HG02938 (cell line): ENCODE results near the gene HDAC1.
A peak's percentile ranks its signal among the peaks of the same experiment; 100 is the strongest.
"Not testable (repeated sequence)": the region's sequence is repeated elsewhere in the genome, so short reads cannot be mapped to it uniquely, and the experiment has no call there.

Source experiments
- ATAC-seq: cut with Tn5 transposase; IDR thresholded peaks from one replicate; pipeline ENCODE4 v1.9.1; 2021; ENCODE audit warnings: mild to moderate bottlenecking, moderate library complexity; ENCODE audit not compliant: unreplicated experiment

Gene HDAC1

DNA sequence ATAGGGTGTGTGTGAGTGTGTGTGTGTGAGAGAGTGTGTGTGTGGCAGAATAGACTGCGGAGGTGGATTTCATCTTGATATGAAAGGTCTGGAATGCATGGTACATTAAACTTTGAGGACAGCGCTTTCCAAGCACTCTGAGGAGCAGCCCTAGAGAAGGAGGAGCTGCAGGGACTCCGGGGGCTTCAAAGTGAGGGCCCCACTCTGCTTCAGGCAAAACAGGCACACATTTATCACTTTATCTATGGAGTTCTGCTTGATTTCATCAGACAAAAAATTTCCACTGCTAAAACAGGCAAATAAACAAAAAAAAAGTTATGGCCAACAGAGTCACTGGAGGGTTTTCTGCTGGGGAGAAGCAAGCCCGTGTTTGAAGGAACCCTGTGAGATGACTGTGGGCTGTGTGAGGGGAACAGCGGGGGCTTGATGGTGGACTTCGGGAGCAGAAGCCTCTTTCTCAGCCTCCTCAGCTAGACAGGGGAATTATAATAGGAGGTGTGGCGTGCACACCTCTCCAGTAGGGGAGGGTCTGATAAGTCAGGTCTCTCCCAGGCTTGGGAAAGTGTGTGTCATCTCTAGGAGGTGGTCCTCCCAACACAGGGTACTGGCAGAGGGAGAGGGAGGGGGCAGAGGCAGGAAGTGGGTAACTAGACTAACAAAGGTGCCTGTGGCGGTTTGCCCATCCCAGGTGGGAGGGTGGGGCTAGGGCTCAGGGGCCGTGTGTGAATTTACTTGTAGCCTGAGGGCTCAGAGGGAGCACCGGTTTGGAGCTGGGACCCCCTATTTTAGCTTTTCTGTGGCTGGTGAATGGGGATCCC is 18.3 kb upstream of the HDAC1 start:
- no peak for ATAC-seq

DNA sequence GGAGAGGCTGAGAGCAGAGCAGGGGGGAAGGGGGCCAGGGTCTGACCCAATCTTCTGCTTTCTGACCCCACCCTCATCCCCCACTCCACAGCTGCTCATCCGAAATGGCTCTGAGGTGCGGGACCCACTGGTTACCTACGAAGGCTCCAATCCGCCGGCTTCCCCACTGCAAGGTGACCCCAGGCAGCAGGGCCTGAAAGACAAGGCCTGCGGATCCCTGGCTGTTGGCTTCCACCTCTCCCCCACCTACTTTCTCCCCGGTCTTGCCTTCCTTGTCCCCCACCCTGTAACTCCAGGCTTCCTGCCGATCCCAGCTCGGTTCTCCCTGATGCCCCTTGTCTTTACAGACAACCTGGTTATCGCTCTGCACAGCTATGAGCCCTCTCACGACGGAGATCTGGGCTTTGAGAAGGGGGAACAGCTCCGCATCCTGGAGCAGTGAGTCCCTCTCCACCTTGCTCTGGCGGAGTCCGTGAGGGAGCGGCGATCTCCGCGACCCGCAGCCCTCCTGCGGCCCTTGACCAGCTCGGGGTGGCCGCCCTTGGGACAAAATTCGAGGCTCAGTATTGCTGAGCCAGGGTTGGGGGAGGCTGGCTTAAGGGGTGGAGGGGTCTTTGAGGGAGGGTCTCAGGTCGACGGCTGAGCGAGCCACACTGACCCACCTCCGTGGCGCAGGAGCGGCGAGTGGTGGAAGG is 17.1 kb upstream of the HDAC1 start:
- ATAC-seq, result no peak

DNA sequence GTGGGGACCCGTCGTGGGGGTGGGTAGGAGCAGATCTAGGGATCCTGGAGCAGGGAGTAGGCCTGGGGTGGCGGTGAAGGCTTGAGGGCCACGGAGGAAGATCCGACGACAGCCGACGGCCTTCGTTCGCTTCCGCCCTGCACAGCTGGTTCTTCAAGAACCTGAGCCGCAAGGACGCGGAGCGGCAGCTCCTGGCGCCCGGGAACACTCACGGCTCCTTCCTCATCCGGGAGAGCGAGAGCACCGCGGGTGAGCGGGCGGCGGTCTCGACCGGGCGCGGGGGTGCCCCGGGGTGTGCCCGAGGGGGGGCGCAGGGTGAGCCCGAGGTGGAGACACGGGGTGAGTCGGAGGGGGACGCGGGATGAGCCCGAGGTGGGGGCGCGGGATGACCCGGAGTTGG is 16.5 kb upstream of the HDAC1 start:
- no peak for ATAC-seq

DNA sequence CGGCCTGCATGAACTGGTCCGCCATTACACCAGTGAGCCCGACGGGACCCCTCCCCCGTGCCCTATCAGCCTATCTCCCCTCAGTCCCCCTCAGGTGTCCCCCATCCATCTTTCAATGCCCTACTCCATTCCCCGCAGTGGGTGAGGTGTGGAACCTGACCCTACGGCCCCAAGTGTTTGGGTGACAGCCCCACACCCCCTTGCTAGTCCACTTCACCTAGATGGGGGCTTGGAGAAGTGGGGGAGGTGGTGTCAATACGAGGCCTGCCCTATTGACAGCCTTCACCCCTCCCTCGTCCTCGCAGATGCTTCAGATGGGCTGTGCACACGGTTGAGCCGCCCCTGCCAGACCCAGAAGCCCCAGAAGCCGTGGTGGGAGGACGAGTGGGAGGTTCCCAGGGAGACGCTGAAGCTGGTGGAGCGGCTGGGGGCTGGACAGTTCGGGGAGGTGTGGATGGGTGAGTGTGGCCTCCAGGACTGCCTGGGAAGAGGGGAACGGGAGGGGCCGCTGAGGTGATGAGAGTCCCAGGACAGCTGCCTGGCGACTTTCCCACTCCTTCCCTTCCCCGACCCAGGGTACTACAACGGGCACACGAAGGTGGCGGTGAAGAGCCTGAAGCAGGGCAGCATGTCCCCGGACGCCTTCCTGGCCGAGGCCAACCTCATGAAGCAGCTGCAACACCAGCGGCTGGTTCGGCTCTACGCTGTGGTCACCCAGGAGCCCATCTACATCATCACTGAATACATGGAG is 15.7 kb upstream of the HDAC1 start:
- ATAC-seq, result no peak

DNA sequence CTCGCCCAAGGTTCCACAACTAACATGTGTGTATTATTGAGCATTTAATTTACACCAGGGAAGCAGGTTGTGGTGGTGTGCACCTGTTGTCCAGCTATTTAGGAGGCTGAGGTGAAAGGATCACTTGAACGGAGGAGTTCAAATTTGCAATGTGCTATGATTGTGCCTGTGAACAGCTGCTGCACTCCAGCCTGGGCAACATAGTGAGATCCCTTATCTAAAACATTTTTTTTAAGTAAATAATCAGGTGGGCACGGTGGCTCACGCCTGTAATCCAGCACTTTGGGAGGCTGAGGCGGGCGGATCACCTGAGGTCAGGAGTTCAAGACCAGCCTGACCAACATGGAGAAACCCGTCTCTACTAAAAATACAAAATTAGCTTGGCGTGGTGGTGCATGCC is 7.1 kb upstream of the HDAC1 start:
- not testable (repeated sequence) for ATAC-seq

DNA sequence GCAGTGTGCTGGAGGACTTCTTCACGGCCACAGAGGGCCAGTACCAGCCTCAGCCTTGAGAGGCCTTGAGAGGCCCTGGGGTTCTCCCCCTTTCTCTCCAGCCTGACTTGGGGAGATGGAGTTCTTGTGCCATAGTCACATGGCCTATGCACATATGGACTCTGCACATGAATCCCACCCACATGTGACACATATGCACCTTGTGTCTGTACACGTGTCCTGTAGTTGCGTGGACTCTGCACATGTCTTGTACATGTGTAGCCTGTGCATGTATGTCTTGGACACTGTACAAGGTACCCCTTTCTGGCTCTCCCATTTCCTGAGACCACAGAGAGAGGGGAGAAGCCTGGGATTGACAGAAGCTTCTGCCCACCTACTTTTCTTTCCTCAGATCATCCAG is 6.2 kb upstream of the HDAC1 start:
- no peak for ATAC-seq

DNA sequence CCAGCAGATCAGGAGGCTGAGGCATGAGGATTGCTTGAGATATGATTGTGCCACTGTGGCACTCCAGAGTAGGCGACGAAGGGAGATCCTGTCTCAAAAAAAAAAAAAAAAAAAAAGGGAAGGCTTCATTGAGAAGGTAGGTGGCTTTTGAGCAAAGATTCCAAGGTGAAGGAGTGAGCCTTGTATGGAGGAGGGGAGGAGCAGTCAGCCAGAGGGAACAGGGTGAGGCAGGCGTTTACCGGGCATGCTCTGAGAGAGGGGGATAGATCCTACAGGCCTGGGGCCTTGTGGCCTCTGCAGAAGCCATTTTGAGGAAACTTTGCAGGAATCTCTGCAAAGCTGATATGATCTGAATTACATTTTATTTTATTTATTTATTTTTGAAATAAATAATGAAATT is 5.1 kb upstream of the HDAC1 start:
- ATAC-seq, result no peak

DNA sequence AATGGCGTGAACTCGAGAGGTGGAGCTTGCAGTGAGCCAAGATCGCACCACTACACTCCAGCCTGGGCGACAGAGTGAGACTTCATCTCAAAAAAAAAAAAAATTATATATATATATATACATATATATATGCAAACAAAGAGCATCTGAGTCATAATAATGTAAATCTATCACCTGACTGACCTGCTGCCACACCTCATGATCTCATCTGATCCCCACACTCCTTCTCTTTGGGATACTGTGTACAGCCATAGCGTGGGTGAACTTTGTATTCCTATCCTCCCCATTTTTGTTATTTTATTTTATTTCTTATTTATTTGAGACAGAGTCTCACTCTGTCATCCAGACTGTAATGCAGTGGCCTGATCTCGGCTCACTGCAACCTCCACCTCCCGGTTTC is 2.6 kb upstream of the HDAC1 start:
- no peak for ATAC-seq

DNA sequence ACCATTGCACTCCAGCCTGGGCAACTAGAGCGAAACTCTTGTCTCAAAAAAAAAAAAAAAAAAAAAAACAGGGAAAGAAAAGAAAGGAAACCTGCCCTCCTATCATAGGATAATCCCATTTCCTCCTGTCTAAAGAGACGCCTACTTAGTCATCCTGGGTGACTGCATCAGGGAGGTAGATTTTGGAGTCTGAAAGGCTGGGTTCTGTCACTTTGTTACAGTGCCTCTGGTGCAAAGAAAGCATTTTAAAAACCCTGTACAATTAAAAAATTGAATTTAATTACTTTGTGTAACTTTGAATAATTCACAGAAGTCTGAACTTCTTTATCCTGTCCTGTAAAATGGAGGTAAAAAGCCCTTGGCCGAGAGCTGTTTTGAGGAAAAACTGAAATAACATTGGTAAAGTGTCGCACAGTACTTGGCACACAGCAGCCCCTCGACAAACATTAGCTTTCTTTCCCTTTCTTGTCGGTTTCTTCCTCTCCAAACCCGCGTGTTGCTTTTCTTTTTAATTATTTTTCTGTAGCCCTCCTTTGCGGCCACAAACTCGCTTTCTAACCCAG is 657 bp upstream of the HDAC1 start:
- ATAC-seq, result no peak

DNA sequence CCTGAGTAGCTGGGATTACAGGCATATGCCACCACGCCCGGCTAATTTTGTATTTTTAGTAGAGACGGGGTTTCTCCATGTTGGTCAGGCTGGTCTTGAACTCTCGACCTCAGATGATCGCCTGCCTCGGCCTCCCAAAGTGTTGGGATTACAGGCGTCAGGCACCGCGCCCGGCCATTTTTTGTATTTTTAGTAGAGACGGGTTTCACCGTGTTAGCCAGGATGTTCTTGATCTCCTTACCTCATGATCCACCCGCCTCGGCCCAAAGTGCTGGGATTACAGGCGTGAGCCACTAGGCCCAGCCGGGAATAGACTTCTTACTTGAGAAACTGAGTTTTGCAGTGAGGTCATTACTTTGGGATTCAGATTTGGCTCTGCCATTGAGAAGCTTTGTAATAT is 6.3 kb downstream of the HDAC1 start:
- not testable (repeated sequence) for ATAC-seq

DNA sequence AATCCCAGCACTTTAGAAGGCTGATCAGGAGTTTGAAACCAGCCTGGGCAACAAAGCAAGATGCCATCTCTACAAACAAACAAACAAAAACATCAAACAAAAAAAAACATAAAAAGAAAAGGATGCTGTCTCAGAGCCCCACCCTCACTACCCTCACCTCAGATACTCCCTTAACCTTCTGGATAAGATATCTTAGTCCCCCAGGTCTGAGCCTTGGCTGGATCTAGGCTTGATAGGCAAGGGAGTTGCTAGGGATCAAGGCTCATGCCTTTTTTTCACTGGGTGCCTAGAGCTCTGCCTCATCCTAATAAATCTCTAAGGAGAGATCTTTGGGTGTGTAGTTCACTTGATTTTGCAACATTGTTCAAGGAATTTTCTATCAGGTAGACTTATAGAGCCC is 7.4 kb downstream of the HDAC1 start:
- no peak for ATAC-seq

DNA sequence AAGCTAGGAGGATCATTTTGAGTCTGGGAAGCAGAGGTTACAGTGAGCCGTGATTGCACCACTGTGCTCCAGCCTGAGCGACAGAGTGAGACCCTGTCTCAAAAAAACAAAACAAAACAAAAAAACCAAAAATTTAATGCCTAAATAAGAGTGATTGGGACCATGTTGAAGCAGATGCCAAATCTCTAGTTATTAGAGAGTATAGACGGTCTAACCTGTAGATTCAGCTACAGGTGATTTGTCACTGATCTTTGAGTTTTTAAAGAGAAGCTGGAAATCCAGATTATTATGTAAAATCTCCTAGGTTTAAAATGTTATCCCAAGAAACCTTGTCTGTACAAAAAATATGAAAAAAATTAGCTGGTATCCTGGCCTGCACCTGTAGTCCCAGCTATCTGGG is 11.5 kb downstream of the HDAC1 start:
- no peak for ATAC-seq

DNA sequence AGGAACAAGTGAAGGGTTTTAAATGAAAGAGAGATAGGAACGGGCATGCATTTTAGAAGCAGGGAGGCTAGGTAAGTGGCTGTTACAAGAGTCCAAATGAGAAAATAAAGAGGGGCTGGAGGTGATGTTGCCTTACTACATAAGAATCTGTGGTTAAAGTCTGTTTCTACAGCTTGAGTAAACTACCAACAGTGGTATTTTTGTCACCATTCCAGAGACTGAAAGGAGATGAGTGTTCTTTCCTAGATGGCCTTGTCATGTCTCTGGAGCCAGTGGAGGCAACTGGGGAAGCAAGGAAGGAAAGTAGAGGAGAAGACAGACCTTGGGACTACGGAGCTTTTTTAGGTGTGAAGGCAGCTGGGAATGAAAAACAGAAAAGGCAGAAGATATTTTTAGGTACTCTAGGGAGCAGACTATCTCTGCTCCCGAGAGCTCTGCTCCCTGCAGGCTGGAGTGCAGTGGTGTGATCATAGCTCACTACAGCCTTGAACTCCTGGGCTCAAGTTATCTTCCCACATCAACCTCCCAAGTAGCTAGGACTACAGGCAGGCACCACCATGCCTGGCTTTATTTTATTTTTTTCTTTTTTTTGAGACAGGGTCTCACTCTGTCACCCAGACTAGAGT is 12.2 kb downstream of the HDAC1 start:
- no peak for ATAC-seq

DNA sequence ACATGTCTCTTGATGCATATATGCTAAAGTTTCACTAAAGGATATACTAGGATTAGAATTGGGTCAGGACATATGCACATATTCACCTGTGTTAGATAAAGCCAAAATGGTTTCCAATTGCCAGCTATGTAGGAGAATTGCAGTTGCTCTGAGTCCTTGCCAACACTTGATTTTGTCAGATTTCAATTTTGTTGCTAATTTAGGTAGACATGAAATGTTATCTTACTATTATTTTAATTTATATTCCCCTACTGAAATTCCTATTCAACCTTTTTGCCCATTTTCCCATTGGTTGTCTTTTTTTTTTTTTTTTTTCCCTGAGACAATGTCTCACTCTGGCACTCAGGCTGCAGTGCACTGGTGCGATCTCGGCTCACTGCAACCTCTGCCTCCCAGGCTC is 13.4 kb downstream of the HDAC1 start:
- ATAC-seq, result no peak

DNA sequence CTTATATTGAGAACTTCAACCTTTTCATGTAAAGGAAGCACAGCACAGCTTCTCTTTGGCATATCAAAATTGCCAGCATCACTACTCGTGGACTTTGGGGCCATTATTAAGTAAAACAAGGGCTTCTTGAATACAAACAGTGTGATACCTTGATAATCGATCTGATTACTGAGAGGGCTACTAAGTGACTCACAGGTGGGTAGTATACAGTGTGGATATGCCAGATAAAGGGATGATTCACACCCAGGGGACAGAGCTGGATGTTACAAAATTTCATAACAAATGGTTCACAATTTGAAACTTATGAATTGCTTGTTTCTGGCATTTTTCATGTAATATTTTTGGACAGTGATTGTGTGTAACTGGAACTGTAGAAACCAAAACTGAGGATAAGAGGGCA is 15.4 kb downstream of the HDAC1 start:
- no peak for ATAC-seq

DNA sequence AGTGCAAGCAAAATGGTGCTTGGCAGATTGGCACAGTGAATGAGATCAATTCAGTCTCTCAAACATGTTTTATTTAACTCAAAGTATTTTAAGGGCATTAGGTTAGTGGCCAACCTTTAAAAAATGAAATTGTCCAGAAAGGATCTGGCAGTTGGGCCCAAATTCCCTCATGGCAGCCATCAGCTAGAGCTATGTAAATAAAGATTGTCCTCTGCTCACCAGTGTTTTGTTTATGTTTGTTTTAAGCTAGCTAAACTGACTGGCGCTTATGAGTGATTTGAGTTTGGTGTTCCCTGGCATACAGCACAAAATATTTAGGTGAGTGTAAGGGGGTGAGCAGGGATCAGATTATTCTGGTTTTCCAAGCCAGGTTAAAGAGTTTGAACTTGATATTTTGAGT is 18.1 kb downstream of the HDAC1 start:
- ATAC-seq, result no peak

DNA sequence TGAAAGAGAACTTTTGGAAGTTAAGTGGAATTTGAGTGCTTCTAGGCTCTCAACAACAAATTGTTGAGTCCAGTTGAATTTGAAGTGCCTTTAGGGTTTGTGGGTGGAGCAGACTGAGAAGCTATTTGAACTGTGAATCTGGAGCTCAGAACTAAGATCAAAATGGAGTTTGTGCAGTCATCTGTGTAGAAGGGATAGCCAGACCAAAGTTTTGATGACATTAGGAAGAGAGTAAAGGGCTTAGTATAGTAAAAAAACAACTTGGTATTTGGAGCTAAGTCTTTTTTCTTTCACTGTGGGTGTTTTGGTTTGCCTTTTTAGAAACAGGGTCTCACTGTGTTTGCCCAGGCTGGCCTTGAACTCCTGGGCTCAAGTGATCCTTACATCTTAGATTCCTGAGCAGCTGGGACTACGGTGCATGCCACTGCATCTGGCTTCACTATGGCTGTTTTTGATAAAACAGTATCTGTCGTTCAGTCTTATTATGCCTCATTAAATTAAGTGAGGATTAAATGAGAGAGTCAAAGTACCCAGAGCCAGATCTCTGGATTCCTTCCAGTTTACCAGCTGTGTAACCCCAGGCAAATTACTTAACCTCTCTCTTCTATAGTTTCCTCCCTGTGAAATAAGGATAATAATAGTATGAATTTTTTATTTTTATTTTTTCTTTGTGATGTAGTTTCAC is 20.0 kb downstream of the HDAC1 start:
- no peak for ATAC-seq

DNA sequence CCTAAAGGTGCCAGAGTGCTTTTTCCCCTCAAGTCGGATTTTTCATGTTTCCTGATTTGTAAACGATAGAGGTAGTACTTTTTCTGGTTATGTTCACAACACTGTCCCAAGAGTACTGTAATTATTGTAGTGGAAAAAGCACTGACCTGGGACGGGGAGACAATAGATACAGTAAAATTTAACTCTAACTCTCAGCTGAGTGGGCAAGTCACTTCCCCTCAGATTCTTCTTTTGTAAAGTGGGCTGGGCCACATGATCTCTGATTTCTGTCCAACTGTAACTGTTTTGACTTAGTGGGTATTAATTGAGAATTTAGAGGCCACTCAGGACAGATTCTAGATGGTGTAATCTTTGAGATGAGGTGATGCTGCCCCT is 25.0 kb downstream of the HDAC1 start:
- ATAC-seq, result peak; percentile 25

DNA sequence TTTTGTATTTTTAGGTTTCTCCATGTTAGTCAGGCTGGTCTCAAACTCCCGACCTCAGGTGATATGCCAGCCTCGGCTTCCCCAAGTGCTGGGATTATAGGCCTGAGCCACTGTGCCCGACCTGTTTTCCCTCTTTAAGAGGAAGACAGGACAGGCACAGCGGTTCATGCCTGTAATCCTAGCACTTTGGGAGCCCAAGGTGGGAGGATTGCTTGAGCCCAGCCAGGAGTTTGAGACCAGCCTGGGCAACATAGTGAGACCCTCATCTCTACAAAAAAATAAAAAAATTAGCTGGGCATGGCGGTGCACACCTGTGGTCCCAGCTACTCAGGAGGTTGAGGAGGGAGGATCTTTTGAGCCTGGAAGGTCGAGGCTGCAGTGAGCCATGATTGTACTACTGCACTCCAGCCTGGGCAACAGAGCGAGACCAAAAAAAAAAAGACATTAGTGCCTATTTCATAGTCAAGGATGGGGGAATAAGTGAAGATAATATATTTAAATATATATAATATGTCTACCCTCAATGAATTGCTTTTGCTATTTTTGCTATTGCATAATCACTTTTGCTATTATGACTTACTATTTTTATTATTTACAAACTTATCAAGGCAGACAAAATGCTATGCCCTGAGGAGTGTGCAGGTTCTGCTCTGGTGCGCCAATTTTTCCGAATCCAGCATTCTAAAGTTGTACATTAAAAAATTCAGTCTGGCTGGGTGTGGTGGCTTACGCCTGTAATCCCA is 26.4 kb downstream of the HDAC1 start:
- no peak for ATAC-seq

DNA sequence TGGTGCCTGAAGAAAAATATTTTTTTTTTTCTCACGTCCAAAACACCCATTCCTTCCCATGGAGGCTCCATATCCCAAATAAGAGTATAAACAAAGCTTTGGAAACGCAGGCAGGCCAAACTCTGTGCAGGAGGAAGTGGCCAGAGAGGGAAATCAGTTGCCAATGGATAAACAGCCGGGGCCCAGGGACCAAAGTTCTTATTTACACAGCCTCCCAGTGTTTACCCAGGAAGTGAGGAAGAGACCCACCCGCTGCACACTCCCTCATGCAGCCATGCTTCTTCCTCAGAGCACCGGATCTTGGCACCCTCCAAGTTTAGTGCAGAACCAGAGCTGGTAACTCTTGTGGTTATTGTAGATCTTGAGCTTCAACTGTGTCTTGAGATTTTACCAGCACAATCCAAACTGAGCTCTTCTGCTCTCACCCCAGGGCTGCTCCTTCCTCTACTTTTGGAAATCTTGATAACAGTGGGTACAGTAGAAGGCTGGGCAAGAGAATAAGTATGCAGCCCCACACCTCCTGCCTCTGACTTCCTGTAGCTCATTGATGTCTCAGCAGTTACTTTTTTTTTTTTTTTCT is 29.9 kb downstream of the HDAC1 start:
- no peak for ATAC-seq
